ENCODE results near the gene B3GNT8. TPM values are rescaled to one million over a fixed set of nuclear protein-coding genes. Genes with fewer than 3 reads are reported as not detected.
"Not testable (repeated sequence)": the region's sequence is repeated elsewhere in the genome, so short reads cannot be mapped to it uniquely, and the experiment has no call there.

The B3GNT8 gene
- total RNA-seq, 1 experiment from 2014 or later: 0.96 TPM

- H2BK15ac ChIP-seq (ENCODE audit: low read depth, low read length): no peak overlapping the region
- DNase-seq: no peak
- H4K8ac ChIP-seq (replicated peaks; ENCODE audit: insufficient read length, low read depth, low read length): no peak overlapping the region
- H3T11ph ChIP-seq (ENCODE audit: low read length): no peak overlapping the region
- no peaks in the 10 kb centered on the region for H3K9me3 ChIP-seq (ENCODE audit: control insufficient read depth, low read depth, low read length)
- no peak overlapping the region for H3K4ac ChIP-seq (ENCODE audit: low read depth, low read length)
- no peak overlapping the region for H4K91ac ChIP-seq (ENCODE audit: insufficient read length, low read depth, low read length)
- no peak overlapping the region for H2BK20ac ChIP-seq (ENCODE audit: low read depth, low read length, poor library complexity, severe bottlenecking)
- Mint-ChIP-seq H3K4me3 (no peak overlapping the region), H3K27me3 (ENCODE audit: low read depth) (peaks cover 2% of the 10 kb centered on the region; the same call in 1 of the 2 replicates), H3K36me3 (ENCODE audit: insufficient read depth in 1 of 3, low read depth in 3 of 3) (peaks cover 2 to 38% (median 9%) of the 10 kb centered on the region in 3 experiments; a peak in 6 of 7 replicates), H3K9me3 (no peaks in the 10 kb centered on the region), H3K4me1 (no peaks in the 10 kb centered on the region), H3K27ac (peak overlapping the region in 2 of 3 experiments; percentile 36 to 85; a peak in 2 of 7 replicates)
- H3K9ac ChIP-seq (ENCODE audit: extremely low read depth, insufficient read length, low read length): no peak overlapping the region
- H3K4me1 ChIP-seq (ENCODE audit: insufficient read depth, low read length): no peaks in the 10 kb centered on the region
- no peak overlapping the region for H3K4me2 ChIP-seq (ENCODE audit: insufficient read depth, insufficient read length, low read length)
- H2AFZ ChIP-seq (ENCODE audit: low read length): no peak overlapping the region
- H3K27me3 ChIP-seq (ENCODE audit: insufficient read depth, low read length): no peaks in the 10 kb centered on the region
- H3K56ac ChIP-seq (ENCODE audit: insufficient read length, low read depth, low read length): peak overlapping the region; percentile 21
- no peak for TF ChIP-seq CTCF (conservative IDR thresholded peaks at IDR 0.05)
- H3K14ac ChIP-seq (ENCODE audit: insufficient read depth, low read length): no peak overlapping the region
- WGBS (ENCODE audit: extremely low coverage, insufficient read length, low lambda C conversion rate): no CpG with 5 or more reads among the region's 5 CpGs
- H3K23ac ChIP-seq (ENCODE audit: insufficient read length, low read depth, low read length): no peak overlapping the region
- no peaks in the 10 kb centered on the region for H3K23me2 ChIP-seq (ENCODE audit: insufficient read length, low read depth, low read length, poor library complexity, severe bottlenecking)
- no peak overlapping the region for H2BK120ac ChIP-seq (ENCODE audit: low read depth, low read length, poor library complexity, severe bottlenecking)
- no peak overlapping the region for H3K27ac ChIP-seq (ENCODE audit: insufficient read length, low read depth, low read length)
- no peak overlapping the region for H2BK5ac ChIP-seq (ENCODE audit: insufficient read length, low read length)
- H3K18ac ChIP-seq (ENCODE audit: insufficient read length, low read depth, low read length): no peak overlapping the region
- no peak overlapping the region for H4K5ac ChIP-seq (ENCODE audit: insufficient read length, low read depth, low read length)
- H2AK5ac ChIP-seq (ENCODE audit: insufficient read length, low read length): no peak overlapping the region
- H3K79me1 ChIP-seq (ENCODE audit: insufficient read depth, low read depth, low read length, poor library complexity, severe bottlenecking): no peaks in the 10 kb centered on the region
- no peak overlapping the region for H2BK12ac ChIP-seq (ENCODE audit: insufficient read length, low read depth, low read length)
- H4K20me1 ChIP-seq (ENCODE audit: control insufficient read depth, insufficient read depth, insufficient read length): no peaks in the 10 kb centered on the region
- no peaks in the 10 kb centered on the region for H3K79me2 ChIP-seq (ENCODE audit: insufficient read depth, low read length)
These were observed 42.8 kb downstream of the B3GNT8 start for GRCh38 chr19:41384351-41384750.

GRCh38 chr19:41381536-41381935 is 45.6 kb downstream of the B3GNT8 start:
- H3K27ac Mint-ChIP-seq; H2BK20ac ChIP-seq (ENCODE audit: low read depth, low read length, poor library complexity, severe bottlenecking): not testable (repeated sequence)
- no CpG with 5 or more reads among the region's 8 CpGs for WGBS (ENCODE audit: extremely low coverage, insufficient read length, low lambda C conversion rate)

More at GRCh38 chr19:41381536-41381935, 45.6 kb downstream of the B3GNT8 start:
- not testable (repeated sequence) for H3K79me1 ChIP-seq (ENCODE audit: insufficient read depth, low read depth, low read length, poor library complexity, severe bottlenecking); H3K23ac ChIP-seq (ENCODE audit: insufficient read length, low read depth, low read length); H3K79me2 ChIP-seq (ENCODE audit: insufficient read depth, low read length); H2BK15ac ChIP-seq (ENCODE audit: low read depth, low read length); H4K8ac ChIP-seq (replicated peaks; ENCODE audit: insufficient read length, low read depth, low read length); H3K4ac ChIP-seq (ENCODE audit: low read depth, low read length); H2AK5ac ChIP-seq (ENCODE audit: insufficient read length, low read length); H2BK120ac ChIP-seq (ENCODE audit: low read depth, low read length, poor library complexity, severe bottlenecking); H2BK12ac ChIP-seq (ENCODE audit: insufficient read length, low read depth, low read length); H3K27me3 Mint-ChIP-seq (ENCODE audit: low read depth); H3K9ac ChIP-seq (ENCODE audit: extremely low read depth, insufficient read length, low read length); H3K56ac ChIP-seq (ENCODE audit: insufficient read length, low read depth, low read length); H3K27ac ChIP-seq (ENCODE audit: insufficient read length, low read depth, low read length); H3K9me3 Mint-ChIP-seq; H3K4me3 Mint-ChIP-seq; H3K18ac ChIP-seq (ENCODE audit: insufficient read length, low read depth, low read length); H3K27me3 ChIP-seq (ENCODE audit: insufficient read depth, low read length); DNase-seq; H4K20me1 ChIP-seq (ENCODE audit: control insufficient read depth, insufficient read depth, insufficient read length); H4K5ac ChIP-seq (ENCODE audit: insufficient read length, low read depth, low read length); H3K9me3 ChIP-seq (ENCODE audit: control insufficient read depth, low read depth, low read length); H4K91ac ChIP-seq (ENCODE audit: insufficient read length, low read depth, low read length); H3K4me2 ChIP-seq (ENCODE audit: insufficient read depth, insufficient read length, low read length); H3K23me2 ChIP-seq (ENCODE audit: insufficient read length, low read depth, low read length, poor library complexity, severe bottlenecking); H3K14ac ChIP-seq (ENCODE audit: insufficient read depth, low read length); H3K4me1 ChIP-seq (ENCODE audit: insufficient read depth, low read length); H3T11ph ChIP-seq (ENCODE audit: low read length); H2BK5ac ChIP-seq (ENCODE audit: insufficient read length, low read length); H2AFZ ChIP-seq (ENCODE audit: low read length)
- peaks cover 9 to 14% of the 10 kb centered on the region in 2 experiments for H3K4me1 Mint-ChIP-seq
- peaks cover 2 to 16% (median 8%) of the 10 kb centered on the region in 3 experiments; a peak in 6 of 7 replicates for H3K36me3 Mint-ChIP-seq (ENCODE audit: insufficient read depth in 1 of 3, low read depth in 3 of 3)
